ENCODE results near the gene SPAG7.

Gene SPAG7

DNA sequence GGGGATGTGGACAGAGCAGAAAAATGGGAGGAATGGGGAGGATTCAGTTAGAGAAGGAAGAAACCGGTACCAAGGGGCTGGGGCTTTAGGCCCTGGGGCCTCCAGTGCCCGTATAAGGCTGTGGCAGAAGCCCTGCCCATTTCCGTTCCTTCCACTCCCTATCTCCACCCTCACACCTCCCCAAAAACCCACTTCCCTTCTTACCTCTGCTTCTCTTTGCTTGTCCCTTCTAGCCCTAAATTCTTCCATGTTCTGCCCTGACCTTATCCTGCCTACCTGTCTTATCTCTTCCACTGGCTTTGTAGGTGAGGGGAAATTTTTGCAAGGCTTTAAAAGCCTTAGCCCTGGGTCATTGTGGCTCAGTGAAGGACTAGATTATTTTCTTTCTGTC lies 23.5 kb downstream of the SPAG7 start:
- TF ChIP-seq, protein P1, sequence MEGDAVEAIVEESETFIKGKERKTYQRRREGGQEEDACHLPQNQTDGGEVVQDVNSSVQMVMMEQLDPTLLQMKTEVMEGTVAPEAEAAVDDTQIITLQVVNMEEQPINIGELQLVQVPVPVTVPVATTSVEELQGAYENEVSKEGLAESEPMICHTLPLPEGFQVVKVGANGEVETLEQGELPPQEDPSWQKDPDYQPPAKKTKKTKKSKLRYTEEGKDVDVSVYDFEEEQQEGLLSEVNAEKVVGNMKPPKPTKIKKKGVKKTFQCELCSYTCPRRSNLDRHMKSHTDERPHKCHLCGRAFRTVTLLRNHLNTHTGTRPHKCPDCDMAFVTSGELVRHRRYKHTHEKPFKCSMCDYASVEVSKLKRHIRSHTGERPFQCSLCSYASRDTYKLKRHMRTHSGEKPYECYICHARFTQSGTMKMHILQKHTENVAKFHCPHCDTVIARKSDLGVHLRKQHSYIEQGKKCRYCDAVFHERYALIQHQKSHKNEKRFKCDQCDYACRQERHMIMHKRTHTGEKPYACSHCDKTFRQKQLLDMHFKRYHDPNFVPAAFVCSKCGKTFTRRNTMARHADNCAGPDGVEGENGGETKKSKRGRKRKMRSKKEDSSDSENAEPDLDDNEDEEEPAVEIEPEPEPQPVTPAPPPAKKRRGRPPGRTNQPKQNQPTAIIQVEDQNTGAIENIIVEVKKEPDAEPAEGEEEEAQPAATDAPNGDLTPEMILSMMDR (IDR thresholded peaks at IDR 0.05; ENCODE audit: insufficient read depth, low read depth, low read length, missing control alignments), result no peak
- peak overlapping the region; percentile 81 for H3K4me3 ChIP-seq (ENCODE audit: low read depth, low read length)
- peak; percentile 87 for DNase-seq (ENCODE audit: low read depth)

GRCh38 chr17:4942760-4943508 lies 24.7 kb downstream of the SPAG7 start:
- no peak for DNase-seq (ENCODE audit: low read depth)
- TF ChIP-seq, protein P1 (IDR thresholded peaks at IDR 0.05; ENCODE audit: insufficient read depth, low read depth, low read length, missing control alignments), result no peak
- H3K4me3 ChIP-seq (ENCODE audit: low read depth, low read length), result no peak overlapping the region

DNA sequence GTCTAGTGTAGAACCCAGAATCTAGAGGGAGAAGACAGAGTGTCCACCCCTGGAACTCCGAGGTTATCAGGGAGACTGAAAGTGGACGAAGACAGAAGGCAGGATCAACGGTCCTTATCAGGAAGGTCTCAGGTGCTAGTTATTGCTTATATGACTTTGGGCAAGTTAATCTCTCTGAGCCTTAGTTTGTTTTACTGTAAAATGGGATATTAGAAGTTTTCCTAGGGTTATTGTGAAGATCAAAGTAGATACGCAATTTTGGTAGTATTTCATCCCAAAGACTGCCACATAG lies 26.4 kb downstream of the SPAG7 start:
- DNase-seq (ENCODE audit: low read depth), result no peak

GRCh38 chr17:4940555-4941318 lies 26.9 kb downstream of the SPAG7 start:
- peak; percentile 67 for DNase-seq (ENCODE audit: low read depth)
- H3K4me3 ChIP-seq (ENCODE audit: low read depth, low read length), result peak overlapping the region; percentile 97
- TF ChIP-seq, protein P1 (IDR thresholded peaks at IDR 0.05; ENCODE audit: insufficient read depth, low read depth, low read length, missing control alignments), result no peak

More for the DNA sequence above, 26.4 kb downstream of the SPAG7 start:
- H3K4me3 ChIP-seq (ENCODE audit: low read depth, low read length), result peak overlapping the region; percentile 97
- TF ChIP-seq, protein P1 (IDR thresholded peaks at IDR 0.05; ENCODE audit: insufficient read depth, low read depth, low read length, missing control alignments), result no peak

- TF ChIP-seq, protein P1 (IDR thresholded peaks at IDR 0.05; ENCODE audit: insufficient read depth, low read depth, low read length, missing control alignments), result no peak
- peak within 1 kb of the TSS; percentile 97 for H3K4me3 ChIP-seq (ENCODE audit: low read depth, low read length)
- peak; percentile 100 for DNase-seq (ENCODE audit: low read depth)
Observed at GRCh38 chr17:4939796-4940554, 27.6 kb downstream of the SPAG7 start, which contains the start of the genes RNF167 and SLC25A11. Gene RNF167, plus strand, starts transcription at chr17:4940268. Its CDS starts 642 bp downstream, at chr17:4940910. Gene SLC25A11, minus strand, starts transcription at chr17:4940046. Its CDS starts 136 bp downstream, at chr17:4939910.

DNA sequence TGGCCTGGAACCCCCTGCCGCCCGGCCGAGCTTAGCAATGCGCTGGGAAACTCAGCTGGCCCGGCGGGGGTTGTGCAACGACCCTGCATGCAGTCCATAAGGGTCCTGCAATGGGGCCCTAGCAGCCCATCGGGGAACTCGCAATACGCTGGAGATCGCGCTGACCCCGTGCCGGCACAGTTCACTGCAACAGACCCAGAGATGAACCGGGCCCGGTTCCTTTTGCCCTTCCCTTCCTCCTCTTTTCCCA lies 28.1 kb downstream of the SPAG7 start:
- H3K4me3 ChIP-seq (ENCODE audit: low read depth, low read length), result peak overlapping the region; percentile 92
- no peak for DNase-seq (ENCODE audit: low read depth)
- TF ChIP-seq, protein P1 (IDR thresholded peaks at IDR 0.05; ENCODE audit: insufficient read depth, low read depth, low read length, missing control alignments), result no peak
